Measurements from ENCODE around the gene UBL5.
"Not testable (repeated sequence)": the region's sequence is repeated elsewhere in the genome, so short reads cannot be mapped to it uniquely, and the experiment has no call there.

The UBL5 gene

DNA sequence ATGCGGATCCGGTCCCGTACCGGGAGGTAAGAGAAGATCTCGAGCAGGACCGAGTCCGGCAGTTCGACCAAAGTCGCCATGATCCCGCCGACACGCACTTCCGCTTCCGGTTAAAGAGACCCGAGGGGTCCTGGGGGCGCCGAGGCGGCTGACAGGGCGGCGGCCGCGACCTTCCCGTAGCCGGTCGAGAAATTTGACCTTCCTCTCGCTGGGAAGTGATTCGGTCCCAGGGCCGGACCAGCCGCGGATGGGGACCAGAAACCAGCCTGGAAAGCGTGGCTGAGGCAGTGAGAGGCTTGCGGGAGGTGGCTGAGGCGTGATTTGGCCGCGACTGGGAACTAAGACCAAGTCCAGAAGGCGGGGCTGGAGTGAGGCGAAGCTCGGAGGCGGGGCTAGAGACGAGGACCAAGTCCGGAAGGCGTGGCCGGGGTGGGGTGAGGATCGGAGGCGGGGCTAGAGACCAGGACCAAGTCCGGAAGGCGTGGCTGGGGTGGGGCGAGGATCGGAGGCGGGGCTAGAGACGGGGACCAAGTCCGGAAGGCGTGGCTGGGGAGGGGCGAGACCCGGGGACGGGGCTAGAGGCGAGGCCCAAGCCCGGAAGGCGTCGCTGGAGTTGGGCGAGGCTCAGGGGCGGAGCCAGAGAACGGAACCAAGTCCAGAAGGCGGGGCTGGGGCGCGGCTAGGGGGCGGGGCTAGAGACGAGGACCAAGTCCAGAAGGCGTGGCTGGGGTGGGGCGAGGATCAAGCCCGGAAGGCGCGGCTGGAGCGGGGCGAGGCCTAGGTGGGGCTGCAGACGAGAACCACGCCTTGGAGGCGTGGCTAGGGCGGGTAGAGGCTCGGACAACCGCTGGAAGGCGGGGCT, 8.8 kb upstream of the UBL5 start, which contains the start of gene FBXL12:
FBXL12 (minus strand) TSS at position 346 of the 862 bp plus-strand sequence; CDS start at position 80, 266 bp downstream.
- Histone ChIP-seq H3K27me3 (ENCODE audit: control insufficient read depth, insufficient read depth, low read length) (no peaks in the 10 kb centered on the region), H3K27ac (ENCODE audit: low read length) (peak within 1 kb of the TSS; percentile 51), H3K4me1 (ENCODE audit: control insufficient read depth, low read depth, low read length) (peaks cover 3% of the 10 kb centered on the region), H3K9me3 (ENCODE audit: control insufficient read depth, low read depth, low read length) (no peaks in the 10 kb centered on the region), H3K9ac (ENCODE audit: low read length) (peak within 1 kb of the TSS; percentile 64), H3K4me3 (ENCODE audit: low read length) (peak within 1 kb of the TSS; percentile 88), H3K36me3 (ENCODE audit: control insufficient read depth, low read depth, low read length) (peaks cover under 1% of the 10 kb centered on the region)

DNA sequence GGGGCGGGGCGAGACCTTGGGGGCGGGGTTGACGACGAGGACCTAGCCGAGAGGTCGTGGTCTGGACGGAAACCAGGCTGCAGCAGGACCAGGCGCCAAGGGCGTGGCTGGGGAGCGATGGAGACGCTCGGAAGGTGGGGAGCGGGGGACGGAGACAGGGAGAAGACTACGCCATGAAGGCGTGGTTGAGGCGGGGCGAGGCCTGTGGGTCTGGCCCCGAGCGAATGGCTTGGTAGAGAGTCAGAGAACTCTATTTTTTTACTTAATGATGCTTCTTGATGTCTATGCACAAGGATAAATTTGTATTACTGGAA, 8.2 kb upstream of the UBL5 start:
- H3K9me3 ChIP-seq (ENCODE audit: control insufficient read depth, low read depth, low read length): no peaks in the 10 kb centered on the region
- no peak overlapping the region for H3K9ac ChIP-seq (ENCODE audit: low read length)
- peaks cover 3% of the 10 kb centered on the region for H3K4me1 ChIP-seq (ENCODE audit: control insufficient read depth, low read depth, low read length)
- H3K27me3 ChIP-seq (ENCODE audit: control insufficient read depth, insufficient read depth, low read length): no peaks in the 10 kb centered on the region
- H3K4me3 ChIP-seq (ENCODE audit: low read length): peak overlapping the region; percentile 25
- no peaks in the 10 kb centered on the region for H3K36me3 ChIP-seq (ENCODE audit: control insufficient read depth, low read depth, low read length)
- H3K27ac ChIP-seq (ENCODE audit: low read length): no peak overlapping the region

- H3K27ac ChIP-seq (ENCODE audit: low read length); H3K27me3 ChIP-seq (ENCODE audit: control insufficient read depth, insufficient read depth, low read length); H3K9ac ChIP-seq (ENCODE audit: low read length); H3K9me3 ChIP-seq (ENCODE audit: control insufficient read depth, low read depth, low read length); H3K4me1 ChIP-seq (ENCODE audit: control insufficient read depth, low read depth, low read length); H3K36me3 ChIP-seq (ENCODE audit: control insufficient read depth, low read depth, low read length): not testable (repeated sequence)
- peak overlapping the region; percentile 25 for H3K4me3 ChIP-seq (ENCODE audit: low read length)
Measured at GRCh38 chr19:9820034-9820433, 7.7 kb upstream of the UBL5 start.

DNA sequence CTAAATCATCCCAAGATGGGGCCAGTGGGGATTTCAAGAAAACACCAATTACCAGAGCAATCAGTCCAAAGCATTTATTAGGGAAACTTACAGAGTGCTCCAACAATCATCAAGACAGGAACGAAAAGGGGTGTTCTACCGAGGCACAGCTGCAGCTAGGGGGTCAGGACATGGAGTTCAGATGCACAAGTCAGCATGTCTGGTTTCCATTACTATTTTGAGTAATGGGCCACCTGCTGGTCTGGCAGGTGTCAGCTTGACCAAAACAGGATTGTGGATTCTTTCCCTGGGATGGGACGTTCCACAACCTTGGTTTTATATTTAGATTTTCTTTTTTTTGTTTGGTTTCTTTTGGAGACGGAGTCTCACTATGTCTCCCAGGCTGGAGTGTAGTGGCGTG, 3.9 kb upstream of the UBL5 start:
- no peaks in the 10 kb centered on the region for H3K27me3 ChIP-seq (ENCODE audit: control insufficient read depth, insufficient read depth, low read length)
- H3K36me3 ChIP-seq (ENCODE audit: control insufficient read depth, low read depth, low read length): no peaks in the 10 kb centered on the region
- H3K27ac ChIP-seq (ENCODE audit: low read length): no peak overlapping the region
- H3K9ac ChIP-seq (ENCODE audit: low read length): no peak overlapping the region
- peaks cover 3% of the 10 kb centered on the region for H3K4me1 ChIP-seq (ENCODE audit: control insufficient read depth, low read depth, low read length)
- H3K4me3 ChIP-seq (ENCODE audit: low read length): no peak overlapping the region
- no peaks in the 10 kb centered on the region for H3K9me3 ChIP-seq (ENCODE audit: control insufficient read depth, low read depth, low read length)

- H3K9ac ChIP-seq (ENCODE audit: low read length): peak overlapping the region; percentile 76
- no peak overlapping the region for H3K27ac ChIP-seq (ENCODE audit: low read length)
- H3K27me3 ChIP-seq (ENCODE audit: control insufficient read depth, insufficient read depth, low read length): no peaks in the 10 kb centered on the region
- no peaks in the 10 kb centered on the region for H3K4me1 ChIP-seq (ENCODE audit: control insufficient read depth, low read depth, low read length)
- H3K9me3 ChIP-seq (ENCODE audit: control insufficient read depth, low read depth, low read length): no peaks in the 10 kb centered on the region
- H3K4me3 ChIP-seq (ENCODE audit: low read length): peak overlapping the region; percentile 98
- peaks cover 8% of the 10 kb centered on the region for H3K36me3 ChIP-seq (ENCODE audit: control insufficient read depth, low read depth, low read length)
Measured at GRCh38 chr19:9828551-9829063, 889 bp downstream of the UBL5 start.

DNA sequence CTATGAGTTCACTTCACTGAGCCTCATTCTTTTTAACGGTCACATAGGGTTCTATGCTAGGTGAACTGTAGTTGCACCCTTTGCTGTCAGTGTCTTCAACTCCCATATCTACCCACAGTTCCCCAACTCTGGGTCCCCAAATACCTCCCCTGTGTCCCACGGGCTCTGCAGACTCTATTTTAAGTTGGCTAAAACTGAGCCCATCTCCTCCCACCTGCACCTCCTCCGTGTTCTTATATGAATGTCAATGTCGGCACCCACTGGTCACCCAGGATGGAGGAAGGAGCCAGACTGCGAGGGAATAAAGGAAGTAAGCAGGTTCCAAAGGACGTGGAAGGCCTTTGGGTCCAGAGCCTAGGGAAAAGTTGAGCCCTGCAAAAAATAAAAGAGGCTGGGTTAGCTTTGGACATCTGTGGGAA, 6.6 kb downstream of the UBL5 start:
- H3K27me3 ChIP-seq (ENCODE audit: control insufficient read depth, insufficient read depth, low read length): no peaks in the 10 kb centered on the region
- H3K36me3 ChIP-seq (ENCODE audit: control insufficient read depth, low read depth, low read length): peaks cover 13% of the 10 kb centered on the region
- no peak overlapping the region for H3K27ac ChIP-seq (ENCODE audit: low read length)
- peaks cover 4% of the 10 kb centered on the region for H3K4me1 ChIP-seq (ENCODE audit: control insufficient read depth, low read depth, low read length)
- peak overlapping the region; percentile 31 for H3K4me3 ChIP-seq (ENCODE audit: low read length)
- no peaks in the 10 kb centered on the region for H3K9me3 ChIP-seq (ENCODE audit: control insufficient read depth, low read depth, low read length)
- H3K9ac ChIP-seq (ENCODE audit: low read length): no peak overlapping the region

DNA sequence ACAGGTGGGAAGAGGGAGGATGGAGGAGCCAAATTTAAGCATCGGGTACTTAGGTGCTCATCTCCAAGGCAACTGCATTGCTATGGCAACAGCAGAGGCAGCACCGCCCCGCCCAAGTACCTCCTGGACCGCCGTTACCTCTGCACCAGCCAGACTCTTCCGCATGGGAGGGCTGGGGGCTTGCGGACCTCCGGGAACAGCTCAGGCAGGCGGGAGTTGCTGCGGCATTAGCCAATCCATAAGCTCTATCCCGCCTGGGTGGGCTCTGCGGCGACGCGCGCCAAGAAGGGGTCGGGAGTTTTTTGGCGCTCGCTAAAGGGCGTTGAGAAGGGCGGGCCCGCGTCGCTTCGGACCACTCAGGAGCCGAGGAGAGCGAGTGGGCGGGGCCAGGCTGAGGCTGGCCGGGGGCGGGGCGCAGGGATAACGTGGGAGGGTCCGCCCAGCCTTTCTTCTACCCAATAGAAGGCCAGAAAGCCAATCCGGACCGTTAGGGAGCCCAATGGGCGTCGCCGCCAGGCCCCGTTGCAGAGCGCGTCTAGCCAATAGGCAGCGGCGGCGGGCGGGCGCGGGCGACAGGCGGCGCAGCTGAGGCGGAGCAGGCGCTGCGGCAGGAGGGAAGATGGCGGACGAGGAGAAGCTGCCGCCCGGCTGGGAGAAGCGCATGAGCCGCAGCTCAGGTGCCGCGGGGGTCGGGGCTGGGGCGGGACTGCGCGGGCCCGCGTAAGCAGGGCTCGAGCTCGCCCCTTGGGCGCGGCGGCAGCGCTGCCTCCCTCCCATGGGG, 7.2 kb downstream of the UBL5 start, which contains the start of gene PIN1:
PIN1 (plus strand) TSS at position 593 of the 781 bp plus-strand sequence; CDS start at position 620, 27 bp downstream.
- Histone ChIP-seq H3K27me3 (ENCODE audit: control insufficient read depth, insufficient read depth, low read length) (no peaks in the 10 kb centered on the region), H3K4me1 (ENCODE audit: control insufficient read depth, low read depth, low read length) (peaks cover 4% of the 10 kb centered on the region), H3K36me3 (ENCODE audit: control insufficient read depth, low read depth, low read length) (peaks cover 11% of the 10 kb centered on the region), H3K9me3 (ENCODE audit: control insufficient read depth, low read depth, low read length) (no peaks in the 10 kb centered on the region), H3K4me3 (ENCODE audit: low read length) (peak within 1 kb of the TSS; percentile 68), H3K9ac (ENCODE audit: low read length) (peak within 1 kb of the TSS; percentile 46), H3K27ac (ENCODE audit: low read length) (no peak within 1 kb of the TSS)

DNA sequence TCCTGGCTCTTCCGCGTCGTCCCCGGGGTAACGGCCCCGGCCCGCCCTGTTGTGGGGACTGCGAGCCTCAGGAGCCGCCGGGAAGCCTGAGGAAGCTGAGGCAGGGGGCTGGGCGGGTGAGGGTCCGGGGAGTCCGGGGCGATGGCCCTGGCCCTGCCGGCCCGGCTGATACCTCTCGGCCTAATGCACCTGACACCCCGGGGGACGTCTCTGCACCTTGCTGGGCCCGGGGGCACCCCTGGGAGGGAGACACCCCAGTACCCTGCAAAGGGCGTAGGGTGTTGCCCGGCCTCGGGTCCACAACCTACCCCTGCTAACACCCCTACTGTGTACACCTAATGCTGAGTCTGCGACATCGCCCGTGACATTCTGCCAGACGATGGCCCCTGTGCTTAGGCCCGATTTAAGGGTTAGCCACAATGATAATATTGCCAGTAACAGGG, 7.8 kb downstream of the UBL5 start:
- peaks cover 10% of the 10 kb centered on the region for H3K36me3 ChIP-seq (ENCODE audit: control insufficient read depth, low read depth, low read length)
- no peak overlapping the region for H3K27ac ChIP-seq (ENCODE audit: low read length)
- peak overlapping the region; percentile 46 for H3K9ac ChIP-seq (ENCODE audit: low read length)
- peak overlapping the region; percentile 68 for H3K4me3 ChIP-seq (ENCODE audit: low read length)
- no peaks in the 10 kb centered on the region for H3K9me3 ChIP-seq (ENCODE audit: control insufficient read depth, low read depth, low read length)
- peaks cover 4% of the 10 kb centered on the region for H3K4me1 ChIP-seq (ENCODE audit: control insufficient read depth, low read depth, low read length)
- H3K27me3 ChIP-seq (ENCODE audit: control insufficient read depth, insufficient read depth, low read length): no peaks in the 10 kb centered on the region

- H3K9ac ChIP-seq (ENCODE audit: low read length): peak overlapping the region; percentile 46
- peaks cover 12% of the 10 kb centered on the region for H3K36me3 ChIP-seq (ENCODE audit: control insufficient read depth, low read depth, low read length)
- no peaks in the 10 kb centered on the region for H3K27me3 ChIP-seq (ENCODE audit: control insufficient read depth, insufficient read depth, low read length)
- H3K27ac ChIP-seq (ENCODE audit: low read length): no peak overlapping the region
- no peaks in the 10 kb centered on the region for H3K9me3 ChIP-seq (ENCODE audit: control insufficient read depth, low read depth, low read length)
- peaks cover 4% of the 10 kb centered on the region for H3K4me1 ChIP-seq (ENCODE audit: control insufficient read depth, low read depth, low read length)
- H3K4me3 ChIP-seq (ENCODE audit: low read length): peak overlapping the region; percentile 68
Measured at GRCh38 chr19:9836021-9836420, 8.3 kb downstream of the UBL5 start.

DNA sequence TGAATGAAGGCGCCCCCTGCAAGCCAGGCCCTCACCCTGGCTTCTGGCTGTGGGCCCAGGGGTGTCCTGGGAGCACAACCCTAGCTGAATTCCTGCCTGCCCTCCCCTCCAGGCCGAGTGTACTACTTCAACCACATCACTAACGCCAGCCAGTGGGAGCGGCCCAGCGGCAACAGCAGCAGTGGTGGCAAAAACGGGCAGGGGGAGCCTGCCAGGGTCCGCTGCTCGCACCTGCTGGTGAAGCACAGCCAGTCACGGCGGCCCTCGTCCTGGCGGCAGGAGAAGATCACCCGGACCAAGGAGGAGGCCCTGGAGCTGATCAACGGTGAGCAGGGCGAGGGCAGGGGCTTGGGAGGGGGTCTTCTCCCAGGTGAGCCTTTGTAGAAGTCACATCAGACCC, 10.6 kb downstream of the UBL5 start:
- no peak overlapping the region for H3K4me3 ChIP-seq (ENCODE audit: low read length)
- H3K9ac ChIP-seq (ENCODE audit: low read length): no peak overlapping the region
- H3K9me3 ChIP-seq (ENCODE audit: control insufficient read depth, low read depth, low read length): no peaks in the 10 kb centered on the region
- H3K4me1 ChIP-seq (ENCODE audit: control insufficient read depth, low read depth, low read length): peaks cover 4% of the 10 kb centered on the region
- no peaks in the 10 kb centered on the region for H3K27me3 ChIP-seq (ENCODE audit: control insufficient read depth, insufficient read depth, low read length)
- H3K36me3 ChIP-seq (ENCODE audit: control insufficient read depth, low read depth, low read length): peaks cover 34% of the 10 kb centered on the region
- no peak overlapping the region for H3K27ac ChIP-seq (ENCODE audit: low read length)

- Histone ChIP-seq H3K9me3 (ENCODE audit: control insufficient read depth, low read depth, low read length) (no peaks in the 10 kb centered on the region), H3K9ac (ENCODE audit: low read length) (no peak overlapping the region), H3K36me3 (ENCODE audit: control insufficient read depth, low read depth, low read length) (peaks cover 41% of the 10 kb centered on the region), H3K27ac (ENCODE audit: low read length) (no peak overlapping the region), H3K4me1 (ENCODE audit: control insufficient read depth, low read depth, low read length) (peaks cover 4% of the 10 kb centered on the region), H3K27me3 (ENCODE audit: control insufficient read depth, insufficient read depth, low read length) (no peaks in the 10 kb centered on the region), H3K4me3 (ENCODE audit: low read length) (no peak overlapping the region)
Measured at GRCh38 chr19:9839415-9839814, 11.7 kb downstream of the UBL5 start.
